ENCODE results near the gene IFNE.

Gene IFNE

DNA sequence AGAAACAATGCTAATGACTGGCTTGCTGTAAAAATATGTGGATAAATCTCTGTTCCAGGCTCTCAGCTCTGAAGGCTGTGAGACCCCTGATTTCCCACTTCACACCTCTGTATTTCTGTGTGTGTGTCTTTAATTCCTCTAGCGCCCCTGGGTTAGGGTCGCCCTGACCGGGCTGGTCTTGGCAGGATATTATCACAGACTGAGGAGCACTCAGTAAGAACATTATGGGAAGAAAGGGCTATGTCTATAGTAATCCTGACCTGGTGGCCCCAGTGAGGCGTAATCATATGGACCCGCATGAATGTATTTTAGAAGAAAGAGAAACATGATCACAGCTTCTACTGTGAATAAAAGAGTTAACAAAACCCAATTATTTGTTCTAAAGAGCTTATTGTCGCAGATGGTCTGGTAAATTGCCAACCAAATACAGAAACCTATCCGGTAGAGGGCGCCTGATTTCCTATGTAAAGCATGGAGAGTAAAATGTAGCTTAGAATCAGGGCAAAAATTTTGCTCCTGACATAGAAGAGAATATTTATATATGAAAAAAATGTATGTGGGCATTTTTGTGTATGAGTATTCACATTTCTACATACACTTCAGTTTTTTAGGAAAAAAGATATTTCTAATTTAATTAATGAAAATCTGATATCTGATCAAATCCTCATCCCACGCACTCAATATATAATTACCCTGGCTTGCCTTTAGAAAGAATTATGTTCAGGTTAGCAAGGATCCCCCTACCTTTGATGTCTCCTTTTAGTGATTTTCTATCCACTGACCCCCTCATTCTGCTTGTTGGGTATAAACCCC lies 47.7 kb downstream of the IFNE start:
- no peak overlapping the region for H3K4me3 ChIP-seq (ENCODE audit: low read depth, low read length)
- peak; percentile 25 for DNase-seq (ENCODE audit: low read depth)

DNA sequence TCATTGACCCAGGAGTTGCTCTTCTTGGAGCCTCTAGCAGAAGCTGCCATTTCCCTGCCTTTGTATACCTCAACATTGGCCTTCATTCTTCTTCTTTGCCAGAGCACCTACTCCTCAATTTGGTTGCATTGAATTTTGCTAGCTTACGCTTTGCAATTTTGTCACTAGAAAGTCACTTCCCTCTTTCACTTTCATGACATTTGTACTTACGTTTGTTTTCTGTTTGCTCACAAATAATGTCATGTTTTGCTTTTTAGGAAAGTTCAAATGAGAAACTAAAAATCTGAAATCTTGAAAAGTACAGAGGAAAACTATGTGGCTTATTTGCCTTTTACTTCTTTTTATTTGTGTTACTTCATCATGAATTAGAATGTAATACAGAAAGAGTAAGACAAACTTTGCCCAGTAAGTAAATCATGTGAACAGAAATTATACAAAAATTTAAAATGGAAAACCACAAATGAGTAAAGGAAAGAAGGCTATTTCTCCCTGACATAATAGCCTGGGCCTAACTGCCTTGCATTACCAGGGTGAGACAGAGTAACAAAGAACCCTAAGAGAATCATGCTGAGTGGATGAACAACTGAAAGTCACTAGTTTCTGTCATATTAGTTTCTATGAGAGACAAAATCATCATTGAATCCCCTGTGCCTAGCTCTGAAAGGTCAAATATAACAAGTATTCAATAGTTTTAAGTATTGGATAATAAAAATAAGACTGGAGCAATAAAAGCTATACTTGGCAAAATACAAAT lies 49.3 kb downstream of the IFNE start:
- DNase-seq (ENCODE audit: low read depth), result no peak
- H3K4me3 ChIP-seq (ENCODE audit: low read depth, low read length), result no peak overlapping the region

Measured in skeletal muscle cell (primary cell).